ENCODE data around the gene HDAC4. TPM values are rescaled to one million over a fixed set of nuclear protein-coding genes. Genes with fewer than 3 reads are reported as not detected.

Gene HDAC4
- total RNA-seq, 2 donors from 2014 or later = 22.3 to 48.6 TPM

DNA sequence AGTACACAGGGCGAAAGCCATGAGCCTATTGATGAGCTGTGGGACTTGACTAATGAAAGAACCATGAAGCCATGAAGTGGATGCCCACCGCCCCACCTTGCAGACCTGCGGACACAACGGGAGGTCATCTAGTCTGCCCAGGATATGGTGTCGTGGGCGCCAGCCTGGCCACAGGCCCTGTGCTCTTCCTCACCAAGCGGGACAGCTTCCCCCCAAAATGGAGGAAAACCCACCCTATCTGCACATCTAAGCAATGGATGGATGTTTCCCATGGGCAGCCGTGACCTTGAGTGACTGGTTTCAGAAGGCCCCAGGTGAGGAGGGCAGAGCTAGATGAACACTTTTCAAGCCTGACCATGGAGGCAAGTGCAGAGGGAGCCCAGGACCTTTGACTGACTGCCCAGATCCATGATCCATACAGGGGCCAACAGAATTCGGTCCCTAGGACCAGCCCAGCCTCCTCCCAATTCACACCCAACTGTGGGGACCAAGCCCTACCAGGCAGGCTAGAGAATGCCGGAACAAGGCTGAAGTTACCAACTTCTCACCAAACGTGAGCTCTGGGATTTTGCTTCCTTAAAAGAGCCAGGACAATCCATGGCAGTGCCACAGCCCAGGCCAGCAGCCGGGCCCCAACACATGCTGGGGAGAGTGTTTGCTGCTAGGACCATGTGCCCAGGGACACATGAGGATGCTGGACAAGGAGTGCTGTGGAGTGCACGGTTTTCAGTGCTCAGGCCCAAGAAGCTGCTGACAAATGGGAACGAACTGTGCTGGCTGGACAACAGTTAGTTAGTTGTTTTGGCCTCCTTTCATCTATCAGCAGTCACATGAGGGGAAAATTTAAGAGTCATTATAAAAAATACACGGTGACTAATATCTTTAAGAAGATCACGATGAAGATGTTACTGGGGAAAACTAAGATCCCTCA lies 249.4 kb downstream of the HDAC4 start:
- no peaks in the 10 kb centered on the region for H3K27me3 Mint-ChIP-seq
- no peak for DNase-seq (ENCODE audit: low spot score)
- H3K4me1 Mint-ChIP-seq (ENCODE audit: low read depth in 2 of 2) = peaks cover 10 to 15% of the 10 kb centered on the region in 2 donors
- no peaks in the 10 kb centered on the region for H3K9me3 Mint-ChIP-seq
- no peak overlapping the region for H3K4me3 Mint-ChIP-seq
- ATAC-seq = no peak
- no peak overlapping the region for H3K27ac Mint-ChIP-seq
- H3K36me3 Mint-ChIP-seq = peaks cover 4% of the 10 kb centered on the region

DNA sequence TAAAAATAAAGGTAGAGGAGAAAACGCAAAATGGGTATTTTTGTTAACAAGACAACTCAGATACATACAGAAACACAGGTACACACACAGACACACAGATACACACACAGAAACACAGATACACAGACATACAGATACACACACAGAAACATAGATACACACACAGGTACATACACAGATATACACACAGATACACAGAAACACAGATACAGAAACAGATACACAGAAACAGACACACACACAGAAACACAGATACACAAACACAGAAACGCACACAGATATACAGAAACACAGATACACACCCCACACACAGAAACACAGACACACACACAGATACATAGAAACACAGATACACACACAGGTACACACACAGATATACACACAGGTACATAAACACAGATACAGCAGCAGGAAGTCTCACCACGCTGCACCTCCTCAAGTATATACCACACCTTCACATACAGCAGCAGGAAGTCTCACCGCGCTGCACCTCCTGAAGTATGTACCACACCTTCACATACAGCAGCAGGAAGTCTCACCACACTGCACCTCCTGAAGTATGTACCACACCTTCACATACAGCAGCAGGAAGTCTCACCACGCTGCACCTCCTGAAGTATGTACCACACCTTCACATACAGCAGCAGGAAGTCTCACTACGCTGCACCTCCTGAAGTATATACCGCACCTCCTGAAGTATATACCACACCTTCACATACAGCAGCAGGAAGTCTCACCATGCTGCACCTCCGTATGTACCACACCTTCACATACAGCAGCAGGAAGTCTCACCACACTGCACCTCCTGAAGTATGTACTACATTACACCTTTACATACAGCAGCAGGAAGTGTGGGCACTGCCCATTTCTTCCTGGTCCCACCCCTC lies 250.5 kb downstream of the HDAC4 start:
- Mint-ChIP-seq H3K36me3 (peaks cover 4% of the 10 kb centered on the region), H3K27ac (peak overlapping the region in 1 of 2 donors; percentile 2), H3K9me3 (no peaks in the 10 kb centered on the region), H3K4me1 (ENCODE audit: low read depth in 2 of 2) (peaks cover 10 to 15% of the 10 kb centered on the region in 2 donors), H3K27me3 (no peaks in the 10 kb centered on the region), H3K4me3 (no peak overlapping the region)
- ATAC-seq (no peak), DNase-seq (ENCODE audit: low spot score) (no peak)

DNA sequence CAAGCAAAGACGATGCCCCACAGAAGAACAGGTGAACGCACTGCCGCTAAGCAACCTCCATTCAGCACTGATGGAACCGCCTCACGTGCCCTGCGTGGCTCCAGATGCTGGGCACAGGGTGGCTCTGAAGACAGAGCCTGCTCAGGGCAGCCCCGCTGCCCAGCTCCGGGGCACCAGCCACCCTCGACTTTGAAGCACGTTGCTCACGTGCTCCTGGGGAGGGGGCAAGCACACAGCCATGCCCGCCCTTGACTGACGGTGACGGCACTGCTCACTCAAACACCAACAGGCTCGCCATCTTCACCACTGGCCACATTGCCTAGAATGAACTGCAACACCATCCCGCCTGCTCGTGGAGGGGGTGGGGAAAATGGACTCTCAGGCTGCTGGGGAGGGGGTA lies 251.3 kb downstream of the HDAC4 start:
- Mint-ChIP-seq H3K4me3 (no peak overlapping the region), H3K9me3 (no peaks in the 10 kb centered on the region), H3K27ac (no peak overlapping the region), H3K27me3 (no peaks in the 10 kb centered on the region), H3K4me1 (ENCODE audit: low read depth in 2 of 2) (peaks cover 10 to 15% of the 10 kb centered on the region in 2 donors), H3K36me3 (peaks cover 4% of the 10 kb centered on the region)
- no peak for ATAC-seq
- DNase-seq (ENCODE audit: low spot score) = no peak

DNA sequence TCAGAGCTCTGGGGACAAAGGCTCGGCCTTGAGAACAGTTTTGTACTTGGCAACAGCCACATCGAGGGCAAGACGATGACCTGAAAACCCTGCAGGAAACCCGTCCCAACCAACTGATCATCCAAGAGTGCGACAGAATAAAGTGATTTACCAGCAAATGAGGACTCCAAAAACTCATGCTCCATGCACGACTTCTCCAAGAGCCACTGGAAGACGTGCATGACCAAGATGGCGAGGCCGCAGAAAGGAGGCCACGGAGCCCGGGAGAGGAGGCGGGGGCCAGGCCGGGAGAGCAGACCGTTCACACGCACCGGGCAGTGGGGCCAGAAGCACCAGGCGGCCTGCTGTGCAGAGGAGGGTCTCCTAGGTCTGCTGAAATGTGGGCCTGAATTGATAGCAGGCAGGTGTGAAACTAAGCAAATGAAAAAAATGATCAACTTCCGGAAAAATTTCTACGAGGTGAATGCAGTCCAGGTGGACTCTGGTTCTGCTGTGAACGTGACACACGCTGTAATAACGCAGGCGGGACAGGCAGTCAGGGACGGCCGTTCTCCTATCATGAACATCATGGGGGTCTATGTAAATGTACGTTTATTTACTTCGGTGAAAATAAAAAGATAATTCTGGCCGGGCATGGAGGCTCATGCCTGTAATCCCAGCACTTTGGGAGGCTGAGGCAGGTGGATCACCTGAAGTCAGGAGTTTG lies 252.2 kb downstream of the HDAC4 start:
- no peak overlapping the region for H3K27ac Mint-ChIP-seq
- H3K4me1 Mint-ChIP-seq (ENCODE audit: low read depth in 2 of 2) = peaks cover 10 to 15% of the 10 kb centered on the region in 2 donors
- ATAC-seq (no peak), DNase-seq (ENCODE audit: low spot score) (no peak)
- H3K36me3 Mint-ChIP-seq = peaks cover 4% of the 10 kb centered on the region
- no peak overlapping the region for H3K4me3 Mint-ChIP-seq
- no peaks in the 10 kb centered on the region for H3K9me3 Mint-ChIP-seq
- no peaks in the 10 kb centered on the region for H3K27me3 Mint-ChIP-seq

- Mint-ChIP-seq H3K4me3 (no peak overlapping the region), H3K36me3 (peaks cover 4% of the 10 kb centered on the region), H3K9me3 (no peaks in the 10 kb centered on the region), H3K4me1 (ENCODE audit: low read depth in 2 of 2) (peaks cover 10 to 15% of the 10 kb centered on the region in 2 donors), H3K27ac (no peak overlapping the region), H3K27me3 (no peaks in the 10 kb centered on the region)
- DNase-seq (ENCODE audit: low spot score) (no peak), ATAC-seq (no peak)
These were observed 253.4 kb downstream of the HDAC4 start for GRCh38 chr2:239147376-239147775.

DNA sequence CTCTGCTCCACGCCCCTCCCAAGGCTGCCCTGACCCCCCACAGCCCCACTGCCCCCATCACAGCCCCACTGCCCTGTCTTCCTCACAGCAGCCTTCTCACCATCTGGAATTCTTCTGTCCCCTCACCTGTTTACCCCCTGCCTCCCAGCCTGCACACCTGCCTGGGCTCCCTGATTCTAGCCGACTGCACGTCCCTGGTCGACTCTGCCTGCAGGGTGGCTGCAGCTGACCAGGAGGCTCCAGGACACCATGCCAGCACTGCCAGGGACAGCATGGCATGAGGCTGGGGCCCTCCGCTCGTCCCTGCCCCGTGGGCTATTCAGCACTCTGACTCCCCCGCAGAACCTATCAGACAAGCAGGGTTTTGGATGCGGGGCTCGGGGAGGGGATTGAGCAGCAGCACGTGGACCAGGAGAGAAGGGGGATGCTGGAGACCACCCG lies 254.1 kb downstream of the HDAC4 start:
- no peak for DNase-seq (ENCODE audit: low spot score)
- Mint-ChIP-seq H3K4me1 (ENCODE audit: low read depth in 2 of 2) (peaks cover 10 to 11% of the 10 kb centered on the region in 2 donors), H3K27ac (no peak overlapping the region), H3K36me3 (peaks cover 8% of the 10 kb centered on the region), H3K27me3 (no peaks in the 10 kb centered on the region), H3K9me3 (no peaks in the 10 kb centered on the region), H3K4me3 (no peak overlapping the region)
- no peak for ATAC-seq

- Mint-ChIP-seq H3K27me3 (no peaks in the 10 kb centered on the region), H3K36me3 (peaks cover 11% of the 10 kb centered on the region), H3K4me3 (no peak overlapping the region), H3K27ac (no peak overlapping the region), H3K4me1 (ENCODE audit: low read depth in 2 of 2) (peaks cover 9 to 10% of the 10 kb centered on the region in 2 donors), H3K9me3 (no peaks in the 10 kb centered on the region)
- ATAC-seq (peak in 1 of 2 donors; percentile 38), DNase-seq (ENCODE audit: low spot score) (no peak)
These were observed 254.7 kb downstream of the HDAC4 start for GRCh38 chr2:239146011-239146641.

DNA sequence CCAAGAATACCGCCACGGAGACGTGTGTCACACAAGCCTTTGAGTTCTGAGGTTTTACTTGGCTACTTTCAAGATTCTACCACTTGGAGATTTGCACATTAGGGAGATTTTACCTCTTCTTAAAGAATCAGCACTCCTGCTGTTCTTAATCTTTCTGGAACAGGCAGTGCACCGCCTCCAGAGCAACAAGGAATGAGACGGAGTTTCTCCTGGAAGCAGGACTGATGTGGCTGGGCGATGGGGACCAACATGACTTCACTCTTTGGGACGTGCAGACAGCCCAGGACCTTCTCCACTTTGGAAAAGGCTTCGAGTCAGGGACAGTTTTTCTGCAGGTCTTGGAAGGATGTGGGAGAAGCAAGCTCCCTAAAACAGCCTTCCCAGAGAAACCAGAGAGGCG lies 255.2 kb downstream of the HDAC4 start:
- H3K4me3 Mint-ChIP-seq = no peak overlapping the region
- ATAC-seq (no peak), DNase-seq (ENCODE audit: low spot score) (no peak)
- H3K4me1 Mint-ChIP-seq (ENCODE audit: low read depth in 2 of 2) = peaks cover 5 to 6% of the 10 kb centered on the region in 2 donors
- no peaks in the 10 kb centered on the region for H3K9me3 Mint-ChIP-seq
- peaks cover 11% of the 10 kb centered on the region for H3K36me3 Mint-ChIP-seq
- H3K27me3 Mint-ChIP-seq = no peaks in the 10 kb centered on the region
- H3K27ac Mint-ChIP-seq = no peak overlapping the region

GRCh38 chr2:239145106-239145505 lies 255.7 kb downstream of the HDAC4 start:
- no peaks in the 10 kb centered on the region for H3K27me3 Mint-ChIP-seq
- H3K4me3 Mint-ChIP-seq = no peak overlapping the region
- no peak for ATAC-seq
- peaks cover 1 to 2% of the 10 kb centered on the region in 2 donors for H3K4me1 Mint-ChIP-seq (ENCODE audit: low read depth in 2 of 2)
- no peak for DNase-seq (ENCODE audit: low spot score)
- H3K36me3 Mint-ChIP-seq = peaks cover 11% of the 10 kb centered on the region
- no peak overlapping the region for H3K27ac Mint-ChIP-seq
- H3K9me3 Mint-ChIP-seq = no peaks in the 10 kb centered on the region

DNA sequence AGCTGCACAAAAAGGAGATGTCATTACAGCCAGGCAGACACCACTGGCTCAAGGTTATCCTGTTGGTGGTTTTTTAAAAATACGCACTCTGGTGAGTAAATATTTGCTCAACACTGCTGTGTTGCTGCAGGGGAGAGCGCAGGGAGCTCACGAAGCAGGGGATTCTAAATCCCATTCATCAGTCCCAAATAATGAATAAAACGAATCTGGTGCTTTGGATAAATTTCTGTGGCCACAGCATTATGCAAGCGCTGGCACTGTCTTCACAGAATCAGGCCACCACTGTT lies 256.2 kb downstream of the HDAC4 start:
- Mint-ChIP-seq H3K36me3 (peaks cover 11% of the 10 kb centered on the region), H3K27ac (no peak overlapping the region), H3K9me3 (no peaks in the 10 kb centered on the region), H3K27me3 (no peaks in the 10 kb centered on the region), H3K4me3 (no peak overlapping the region), H3K4me1 (ENCODE audit: low read depth in 2 of 2) (no peaks in the 10 kb centered on the region)
- ATAC-seq (no peak), DNase-seq (ENCODE audit: low spot score) (no peak)

GRCh38 chr2:239143858-239144712 lies 256.7 kb downstream of the HDAC4 start:
- Mint-ChIP-seq H3K9me3 (no peaks in the 10 kb centered on the region), H3K4me1 (ENCODE audit: low read depth in 2 of 2) (peaks cover 2 to 3% of the 10 kb centered on the region in 2 donors), H3K4me3 (no peak overlapping the region), H3K27ac (no peak overlapping the region), H3K36me3 (peaks cover 11% of the 10 kb centered on the region), H3K27me3 (no peaks in the 10 kb centered on the region)
- DNase-seq (ENCODE audit: low spot score) = no peak
- peak; percentile 24 to 29 for ATAC-seq

- ATAC-seq (no peak), DNase-seq (ENCODE audit: low spot score) (no peak)
- Mint-ChIP-seq H3K4me1 (ENCODE audit: low read depth in 2 of 2) (peaks cover 14% of the 10 kb centered on the region in 2 donors), H3K27me3 (no peaks in the 10 kb centered on the region), H3K4me3 (no peak overlapping the region), H3K27ac (no peak overlapping the region), H3K36me3 (peaks cover 8% of the 10 kb centered on the region), H3K9me3 (no peaks in the 10 kb centered on the region)
These were observed 258.0 kb downstream of the HDAC4 start for GRCh38 chr2:239142806-239143205.
